Measurements from ENCODE around the gene LDB2. TPM values are rescaled to one million over a fixed set of nuclear protein-coding genes. Genes with fewer than 3 reads are reported as not detected.

Gene LDB2
- polyA plus RNA-seq, 3 donors: not detected

- no peaks in the 10 kb centered on the region for H3K36me3 Mint-ChIP-seq
- no peak overlapping the region for H3K27ac Mint-ChIP-seq
- H4K20me1 ChIP-seq (ENCODE audit: insufficient read depth, low read length): no peaks in the 10 kb centered on the region
- H3K27me3 ChIP-seq (ENCODE audit: control insufficient read depth in 2 of 2, insufficient read depth in 2 of 2, low read length in 2 of 2): no peaks in the 10 kb centered on the region
- no peaks in the 10 kb centered on the region for H3K36me3 ChIP-seq (replicated peaks in 1 of 2; ENCODE audit: control insufficient read depth in 1 of 2, insufficient read depth in 2 of 2, low read length in 2 of 2)
- H3K4me2 ChIP-seq (replicated peaks; ENCODE audit: extremely low read depth, low read length, poor library complexity, severe bottlenecking): no peak overlapping the region
- no peak for DNase-seq
- no peaks in the 10 kb centered on the region for H3K9me3 ChIP-seq (replicated peaks in 1 of 2; ENCODE audit: control insufficient read depth in 1 of 2, insufficient read depth in 1 of 2, low read length in 2 of 2)
- no peak overlapping the region for H2AFZ ChIP-seq (ENCODE audit: insufficient read depth, low read depth, low read length, poor library complexity, severe bottlenecking)
- H3K9ac ChIP-seq (ENCODE audit: insufficient read depth, low read length, poor library complexity, severe bottlenecking): no peak overlapping the region
- intact Hi-C loops (cut with micrococcal nuclease): no loop called here
- no peaks in the 10 kb centered on the region for H3K4me1 Mint-ChIP-seq
- no peak overlapping the region for H3K4me3 Mint-ChIP-seq
- peaks cover 0 to 1% (median 0%) of the 10 kb centered on the region in 7 donors for H3K9me3 Mint-ChIP-seq
- H3K27me3 Mint-ChIP-seq (ENCODE audit: low read depth in 3 of 3): peaks cover 2% of the 10 kb centered on the region in 3 donors
- no peak overlapping the region for H3K4me3 ChIP-seq (replicated peaks in 1 of 3; ENCODE audit: low read depth in 2 of 3, low read length in 3 of 3)
- no peak overlapping the region for H3K27ac ChIP-seq (ENCODE audit: low read depth in 1 of 2, low read length in 2 of 2)
- no peaks in the 10 kb centered on the region for H3K4me1 ChIP-seq (ENCODE audit: control insufficient read depth in 1 of 2, insufficient read depth in 2 of 2, low read length in 2 of 2)
- H3K79me2 ChIP-seq (ENCODE audit: insufficient read depth, low read length): no peaks in the 10 kb centered on the region
- TF ChIP-seq CTCF (IDR thresholded peaks at IDR 0.05): no peak
Observed at GRCh38 chr4:16807355-16807754, 91.1 kb downstream of the LDB2 start.

- TF ChIP-seq CTCF (IDR thresholded peaks at IDR 0.05): no peak
- no peak overlapping the region for H2AFZ ChIP-seq (ENCODE audit: insufficient read depth, low read depth, low read length, poor library complexity, severe bottlenecking)
- H3K27me3 Mint-ChIP-seq (ENCODE audit: low read depth in 3 of 3): peaks cover 2% of the 10 kb centered on the region in 3 donors
- no peaks in the 10 kb centered on the region for H3K27me3 ChIP-seq (ENCODE audit: control insufficient read depth in 2 of 2, insufficient read depth in 2 of 2, low read length in 2 of 2)
- H3K4me1 ChIP-seq (ENCODE audit: control insufficient read depth in 1 of 2, insufficient read depth in 2 of 2, low read length in 2 of 2): no peaks in the 10 kb centered on the region
- no peak overlapping the region for H3K9ac ChIP-seq (ENCODE audit: insufficient read depth, low read length, poor library complexity, severe bottlenecking)
- H3K79me2 ChIP-seq (ENCODE audit: insufficient read depth, low read length): no peaks in the 10 kb centered on the region
- H3K9me3 Mint-ChIP-seq: peaks cover 0 to 2% (median 0%) of the 10 kb centered on the region in 7 donors
- H3K4me2 ChIP-seq (replicated peaks; ENCODE audit: extremely low read depth, low read length, poor library complexity, severe bottlenecking): no peak overlapping the region
- no peak overlapping the region for H3K4me3 Mint-ChIP-seq
- no peak overlapping the region for H3K27ac ChIP-seq (ENCODE audit: low read depth in 1 of 2, low read length in 2 of 2)
- no peaks in the 10 kb centered on the region for H3K4me1 Mint-ChIP-seq
- DNase-seq: no peak
- H3K4me3 ChIP-seq (replicated peaks in 1 of 3; ENCODE audit: low read depth in 2 of 3, low read length in 3 of 3): no peak overlapping the region
- H3K27ac Mint-ChIP-seq: no peak overlapping the region
- H4K20me1 ChIP-seq (ENCODE audit: insufficient read depth, low read length): no peaks in the 10 kb centered on the region
- H3K36me3 Mint-ChIP-seq: no peaks in the 10 kb centered on the region
- intact Hi-C loops (cut with micrococcal nuclease): no loop called here
- H3K9me3 ChIP-seq (replicated peaks in 1 of 2; ENCODE audit: control insufficient read depth in 1 of 2, insufficient read depth in 1 of 2, low read length in 2 of 2): no peaks in the 10 kb centered on the region
- H3K36me3 ChIP-seq (replicated peaks in 1 of 2; ENCODE audit: control insufficient read depth in 1 of 2, insufficient read depth in 2 of 2, low read length in 2 of 2): no peaks in the 10 kb centered on the region
Observed at GRCh38 chr4:16804581-16804980, 93.9 kb downstream of the LDB2 start.

Measured in CD14-positive monocyte (primary cell).